Cardiac muscle cell (in vitro differentiated cells and primary cell): ENCODE data around the gene CRABP2. TPM values are rescaled to one million over a fixed set of nuclear protein-coding genes. Genes with fewer than 3 reads are reported as not detected.

Experiments used
- DNase-seq, 2 donors: peaks; one replicate each; pipeline versions ENCODE4 v3.0.0 to v3.0.0-alpha.2; 2010 to 2017; ENCODE audit warnings: low read depth in 1 of 2, low spot score in 1 of 2
- H3K27ac ChIP-seq: fragments of 200-600 bp; sonication (generic); 2 replicates; pipeline ENCODE4 v1.5.1; 2016
- H3K27me3 ChIP-seq: fragments of 200-600 bp; sonication (generic); 2 replicates; pipeline ENCODE4 v1.6.0; 2016; ENCODE audit warnings: control low read depth
- H3K36me3 ChIP-seq: fragments of 200-600 bp; sonication (generic); 2 replicates; pipeline ENCODE4 v1.5.1; 2016; ENCODE audit warnings: control low read depth
- H3K4me1 ChIP-seq: fragments of 200-600 bp; sonication (generic); 2 replicates; pipeline ENCODE4 v1.8.1; 2017; ENCODE audit warnings: low read depth, mild to moderate bottlenecking, mixed run types
- H3K4me3 ChIP-seq: fragments of 200-600 bp; sonication (generic); 2 replicates; pipeline ENCODE4 v1.5.1; 2016; ENCODE audit warnings: mild to moderate bottlenecking
- H3K9me3 ChIP-seq: fragments of 200-600 bp; sonication (generic); 2 replicates; pipeline ENCODE4 v1.5.1; 2017; ENCODE audit warnings: low read depth, mild to moderate bottlenecking, control low read depth
- polyA plus RNA-seq: library from polyadenylated mRNA; unstranded; fragments of >200 nt; fragmentation: Nextera tagmentation; extraction: Ambion mirVana; gene quantifications from 2 replicates; pipeline ENCODE4 v1.2.1, GENCODE V29; 2016
- total RNA-seq: library from RNA; depleted of rRNA; stranded (reverse); fragments of >200 nt; gene quantifications from 2 replicates; pipeline ENCODE4 v1.2.3, GENCODE V29; 2016
- TF ChIP-seq, protein P1 (sequence below): IDR thresholded peaks from 2 replicates; pipeline ENCODE4 v1.5.1; 2012; ENCODE audit warnings: low read depth, mild to moderate bottlenecking, low read length

The CRABP2 gene
- 556 and 900 TPM in 2 replicates for total RNA-seq
- 824 and 1,249 TPM in 2 replicates for polyA plus RNA-seq

DNA sequence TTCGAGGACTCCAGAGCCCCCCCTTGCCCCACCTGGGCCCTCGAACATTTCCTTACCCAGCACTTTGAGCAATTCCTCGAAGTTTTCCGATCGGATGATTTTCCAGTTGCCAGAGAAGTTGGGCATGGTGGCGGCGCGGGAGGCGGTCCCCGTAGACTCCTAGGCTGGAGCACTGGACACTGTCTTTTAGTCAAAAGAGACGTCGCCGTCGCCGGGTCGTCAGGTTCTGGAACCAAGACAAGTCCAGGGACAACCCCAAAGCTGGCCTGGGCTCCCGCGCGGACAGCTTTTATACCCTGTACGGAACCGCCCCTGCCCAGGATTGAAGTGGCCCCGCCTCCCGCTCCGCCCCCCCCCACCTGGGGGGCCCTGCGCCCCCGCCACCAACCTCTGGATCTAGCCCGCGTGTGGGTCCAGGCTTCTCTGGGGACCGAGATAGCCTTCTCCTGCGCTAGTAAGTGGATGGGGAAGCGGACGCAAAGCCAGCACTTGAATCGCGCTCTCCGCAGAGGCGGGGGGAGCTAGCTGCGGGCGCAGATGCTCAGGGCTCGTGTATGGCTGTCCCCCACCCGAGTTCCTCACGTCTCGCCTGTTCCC, at the start of gene CRABP2:
CRABP2 (minus strand) TSS at position 263 of the 597 bp plus-strand sequence; CDS start at position 126, 137 bp downstream.
- TF ChIP-seq, protein P1, sequence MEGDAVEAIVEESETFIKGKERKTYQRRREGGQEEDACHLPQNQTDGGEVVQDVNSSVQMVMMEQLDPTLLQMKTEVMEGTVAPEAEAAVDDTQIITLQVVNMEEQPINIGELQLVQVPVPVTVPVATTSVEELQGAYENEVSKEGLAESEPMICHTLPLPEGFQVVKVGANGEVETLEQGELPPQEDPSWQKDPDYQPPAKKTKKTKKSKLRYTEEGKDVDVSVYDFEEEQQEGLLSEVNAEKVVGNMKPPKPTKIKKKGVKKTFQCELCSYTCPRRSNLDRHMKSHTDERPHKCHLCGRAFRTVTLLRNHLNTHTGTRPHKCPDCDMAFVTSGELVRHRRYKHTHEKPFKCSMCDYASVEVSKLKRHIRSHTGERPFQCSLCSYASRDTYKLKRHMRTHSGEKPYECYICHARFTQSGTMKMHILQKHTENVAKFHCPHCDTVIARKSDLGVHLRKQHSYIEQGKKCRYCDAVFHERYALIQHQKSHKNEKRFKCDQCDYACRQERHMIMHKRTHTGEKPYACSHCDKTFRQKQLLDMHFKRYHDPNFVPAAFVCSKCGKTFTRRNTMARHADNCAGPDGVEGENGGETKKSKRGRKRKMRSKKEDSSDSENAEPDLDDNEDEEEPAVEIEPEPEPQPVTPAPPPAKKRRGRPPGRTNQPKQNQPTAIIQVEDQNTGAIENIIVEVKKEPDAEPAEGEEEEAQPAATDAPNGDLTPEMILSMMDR: no peak
- Histone ChIP-seq H3K36me3 (peaks cover 4% of the 10 kb centered on the region), H3K27me3 (no peaks in the 10 kb centered on the region), H3K4me1 (peaks cover 47% of the 10 kb centered on the region), H3K27ac (peak within 1 kb of the TSS; percentile 80), H3K9me3 (no peaks in the 10 kb centered on the region), H3K4me3 (peak within 1 kb of the TSS; percentile 77)
- peak; percentile 53 to 86 for DNase-seq

DNA sequence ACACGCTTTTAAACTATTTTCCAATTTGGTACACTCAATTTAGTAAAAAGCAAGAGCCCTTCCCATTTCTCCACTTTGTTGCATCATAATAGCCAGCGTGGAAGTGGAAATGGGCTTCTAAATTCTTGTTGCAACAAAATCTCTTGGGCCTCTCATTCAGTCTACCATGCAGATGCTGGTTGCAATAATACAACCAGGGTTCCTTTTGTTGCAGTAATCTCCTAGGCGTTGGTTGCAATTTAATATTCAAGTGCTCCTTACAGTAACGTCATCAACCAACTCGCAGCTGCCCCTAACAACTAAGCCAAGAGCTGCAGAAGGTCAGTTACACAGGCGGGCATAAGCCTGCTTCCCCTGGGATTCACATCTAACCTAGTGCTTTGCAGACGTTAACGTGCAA, 48.8 kb upstream of the CRABP2 start:
- no peaks in the 10 kb centered on the region for H3K36me3 ChIP-seq
- H3K9me3 ChIP-seq: no peaks in the 10 kb centered on the region
- no peak overlapping the region for H3K4me3 ChIP-seq
- TF ChIP-seq, protein P1: no peak
- no peak for DNase-seq
- H3K4me1 ChIP-seq: peaks cover 16% of the 10 kb centered on the region
- no peak overlapping the region for H3K27ac ChIP-seq
- no peaks in the 10 kb centered on the region for H3K27me3 ChIP-seq

DNA sequence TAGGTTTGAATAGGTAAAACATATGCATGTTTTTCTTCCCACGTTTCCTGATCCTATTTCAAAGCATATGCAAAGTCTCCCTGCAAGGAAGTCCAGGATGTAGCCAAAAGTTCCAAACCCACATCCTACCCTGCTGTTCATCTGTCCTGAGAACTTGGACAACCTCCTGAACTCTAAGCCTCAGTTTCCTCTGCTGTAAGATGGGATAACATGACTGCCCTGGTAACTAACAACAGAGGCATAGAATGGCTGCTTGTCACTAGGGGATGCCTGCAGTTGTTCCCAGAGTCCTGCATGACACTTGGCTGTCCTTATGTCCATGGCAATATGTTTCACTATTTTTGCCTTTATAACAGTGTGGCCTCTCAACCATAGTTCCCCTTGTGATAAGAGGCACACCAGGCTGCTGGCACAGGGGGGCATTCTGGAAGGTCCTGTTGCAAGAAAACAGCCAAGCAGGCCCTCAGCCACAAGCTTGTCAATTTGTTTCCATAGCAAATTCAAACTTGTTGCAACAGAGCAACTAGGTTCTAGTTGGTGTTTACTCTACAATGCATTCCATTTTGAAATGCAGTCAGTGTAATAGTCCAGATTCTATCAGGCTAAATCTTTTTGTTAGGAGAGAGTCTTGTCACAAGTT, 47.6 kb upstream of the CRABP2 start:
- H3K4me1 ChIP-seq: peaks cover 28% of the 10 kb centered on the region
- H3K27me3 ChIP-seq: no peaks in the 10 kb centered on the region
- no peaks in the 10 kb centered on the region for H3K36me3 ChIP-seq
- DNase-seq: no peak
- TF ChIP-seq, protein P1: no peak
- no peak overlapping the region for H3K27ac ChIP-seq
- H3K9me3 ChIP-seq: no peaks in the 10 kb centered on the region
- H3K4me3 ChIP-seq: peak overlapping the region; percentile 72

DNA sequence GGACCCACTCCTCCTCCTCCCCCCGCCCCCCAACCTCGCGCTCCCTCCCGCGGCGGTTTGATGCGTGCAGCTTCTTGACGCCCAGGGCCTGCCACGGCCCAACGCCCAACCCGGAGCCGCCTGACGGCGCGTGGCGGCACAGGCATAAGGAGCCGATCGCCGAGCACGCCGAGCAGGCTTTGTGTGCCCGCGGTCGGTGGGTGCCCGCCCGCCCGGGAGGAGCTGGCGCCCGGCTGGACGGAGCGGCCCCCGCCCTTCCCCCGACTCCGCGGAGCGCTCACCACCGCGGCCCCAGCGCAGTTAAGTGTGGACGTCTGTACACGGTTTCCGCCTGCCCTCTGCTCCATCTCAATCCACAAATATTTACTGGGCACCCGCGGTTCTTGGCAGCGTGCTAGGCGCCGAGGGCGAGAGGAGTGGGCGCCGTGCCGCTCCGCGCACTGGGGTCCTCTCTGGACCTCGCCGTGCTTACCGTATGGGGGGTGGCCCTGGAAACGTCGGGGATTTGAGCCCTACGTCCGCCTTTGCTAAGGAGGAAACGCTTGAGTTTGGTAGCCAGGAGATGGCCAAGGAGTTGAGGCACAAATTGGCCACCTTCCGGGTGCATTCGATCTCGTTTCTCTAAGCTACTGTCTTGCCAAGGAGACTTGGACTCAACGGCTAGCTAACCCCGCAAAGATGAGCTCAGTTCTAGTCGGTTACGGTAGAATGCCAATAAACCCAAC, 46.5 kb upstream of the CRABP2 start:
- TF ChIP-seq, protein P1: peak; percentile 9
- Histone ChIP-seq H3K27ac (peak overlapping the region; percentile 100), H3K9me3 (no peaks in the 10 kb centered on the region), H3K4me3 (peak overlapping the region; percentile 72), H3K4me1 (peaks cover 34% of the 10 kb centered on the region), H3K36me3 (no peaks in the 10 kb centered on the region), H3K27me3 (no peaks in the 10 kb centered on the region)
- peak; percentile 97 to 98 for DNase-seq

DNA sequence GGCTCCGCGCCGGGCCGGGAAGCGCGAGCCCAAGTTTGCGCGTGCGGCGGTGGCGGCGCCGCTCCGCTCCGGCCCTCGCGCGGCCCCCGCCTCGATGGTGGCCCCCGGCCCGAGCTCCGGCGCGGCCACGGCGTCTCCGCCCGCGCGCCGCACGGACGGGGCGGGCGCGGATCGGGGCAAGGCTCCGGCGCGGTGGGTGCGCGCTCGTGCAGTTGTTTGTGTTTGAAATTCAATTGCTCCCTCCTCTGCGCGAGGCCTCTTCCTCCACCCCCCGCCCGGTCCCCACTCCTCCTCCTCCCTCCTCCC, 46.0 kb upstream of the CRABP2 start, which contains the start of gene HDGF:
HDGF (minus strand) TSS at position 225 of the 306 bp plus-strand sequence. CDS start 246 bp downstream, outside the sequence.
- H3K36me3 ChIP-seq: no peaks in the 10 kb centered on the region
- peak within 1 kb of the TSS; percentile 100 for H3K27ac ChIP-seq
- H3K4me1 ChIP-seq: peaks cover 35% of the 10 kb centered on the region
- TF ChIP-seq, protein P1: no peak
- H3K4me3 ChIP-seq: peak within 1 kb of the TSS; percentile 72
- H3K9me3 ChIP-seq: no peaks in the 10 kb centered on the region
- DNase-seq: no peak
- H3K27me3 ChIP-seq: no peaks in the 10 kb centered on the region
